22Rv1 (cell line): ENCODE data around the gene EXOC4.

ENCODE experiments used
- H3K27ac ChIP-seq: fragments of 450-650 bp; 2 replicates; pipeline ENCODE4 v1.5.1; 2017
- ZFX ChIP-seq: fragments of 450-650 bp; IDR thresholded peaks from 2 replicates; pipeline ENCODE4 v1.6.1; 2017; ENCODE audit warnings: antibody characterized with exemption, borderline replicate concordance
- TF ChIP-seq, protein P1 (sequence below): fragments of 450-650 bp; IDR thresholded peaks from 2 replicates; pipeline ENCODE4 v1.5.1; 2017; ENCODE audit warnings: mild to moderate bottlenecking

The EXOC4 gene

DNA sequence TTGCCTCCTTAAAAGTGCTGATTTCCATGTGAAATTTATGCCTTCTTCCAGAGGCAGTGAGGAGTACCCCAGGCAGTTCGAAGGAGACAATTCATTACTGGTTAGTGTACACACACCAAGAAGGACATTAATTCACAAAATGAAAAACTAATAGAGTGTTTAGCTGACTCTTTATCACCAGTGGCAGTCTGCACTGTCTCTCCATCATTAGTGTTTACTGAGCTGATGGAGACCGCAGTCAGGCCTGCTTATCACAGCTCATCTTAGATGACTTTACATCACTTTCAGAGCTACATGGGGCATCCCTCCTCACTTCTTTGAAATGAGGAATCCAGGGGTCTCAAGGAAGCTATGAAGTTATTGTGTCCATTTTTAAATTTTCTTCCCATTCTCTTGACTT is 718.7 kb downstream of the EXOC4 start:
- no peak overlapping the region for H3K27ac ChIP-seq
- no peak for TF ChIP-seq ZFX
- TF ChIP-seq, protein P1, sequence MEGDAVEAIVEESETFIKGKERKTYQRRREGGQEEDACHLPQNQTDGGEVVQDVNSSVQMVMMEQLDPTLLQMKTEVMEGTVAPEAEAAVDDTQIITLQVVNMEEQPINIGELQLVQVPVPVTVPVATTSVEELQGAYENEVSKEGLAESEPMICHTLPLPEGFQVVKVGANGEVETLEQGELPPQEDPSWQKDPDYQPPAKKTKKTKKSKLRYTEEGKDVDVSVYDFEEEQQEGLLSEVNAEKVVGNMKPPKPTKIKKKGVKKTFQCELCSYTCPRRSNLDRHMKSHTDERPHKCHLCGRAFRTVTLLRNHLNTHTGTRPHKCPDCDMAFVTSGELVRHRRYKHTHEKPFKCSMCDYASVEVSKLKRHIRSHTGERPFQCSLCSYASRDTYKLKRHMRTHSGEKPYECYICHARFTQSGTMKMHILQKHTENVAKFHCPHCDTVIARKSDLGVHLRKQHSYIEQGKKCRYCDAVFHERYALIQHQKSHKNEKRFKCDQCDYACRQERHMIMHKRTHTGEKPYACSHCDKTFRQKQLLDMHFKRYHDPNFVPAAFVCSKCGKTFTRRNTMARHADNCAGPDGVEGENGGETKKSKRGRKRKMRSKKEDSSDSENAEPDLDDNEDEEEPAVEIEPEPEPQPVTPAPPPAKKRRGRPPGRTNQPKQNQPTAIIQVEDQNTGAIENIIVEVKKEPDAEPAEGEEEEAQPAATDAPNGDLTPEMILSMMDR = no peak

DNA sequence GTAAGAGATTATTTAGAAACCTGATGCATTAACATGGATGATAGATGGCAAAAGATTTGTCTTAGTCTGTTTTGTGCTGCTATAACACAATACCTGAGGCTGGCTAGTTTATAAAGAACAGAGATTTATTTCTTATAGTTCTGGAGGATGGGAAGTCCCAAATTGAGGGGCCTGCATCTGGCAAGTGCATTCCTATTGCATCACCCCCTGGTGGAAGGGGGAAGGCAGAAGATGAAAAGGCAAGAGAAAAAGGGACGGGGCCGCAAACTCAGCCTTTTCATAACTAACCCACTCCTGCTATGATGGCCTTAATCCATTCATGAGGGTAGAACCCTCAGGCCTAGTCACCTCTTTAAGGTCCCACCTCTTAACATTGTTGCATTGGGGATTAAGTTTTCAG is 720.8 kb downstream of the EXOC4 start:
- no peak overlapping the region for H3K27ac ChIP-seq
- TF ChIP-seq, protein P1 = no peak
- TF ChIP-seq ZFX = no peak

DNA sequence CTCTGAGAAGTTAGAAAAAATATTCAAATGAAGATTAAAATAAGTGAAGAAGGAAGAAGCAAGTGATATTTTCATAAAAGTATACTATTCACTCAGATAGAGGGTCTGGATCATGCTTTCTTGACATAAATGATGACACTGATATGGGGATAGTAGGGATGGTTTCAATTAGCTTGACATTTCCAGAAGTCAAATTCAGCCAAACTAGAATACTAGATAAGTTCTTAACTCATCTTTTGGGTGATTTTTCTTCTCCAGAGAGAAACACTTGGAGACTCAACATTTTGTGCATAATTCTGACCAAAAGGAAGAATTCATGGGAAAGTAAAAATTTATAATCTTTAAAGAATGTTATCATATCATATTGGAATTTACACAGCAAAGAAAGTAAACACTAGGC is 722.3 kb downstream of the EXOC4 start:
- TF ChIP-seq, protein P1 = no peak
- no peak for TF ChIP-seq ZFX
- H3K27ac ChIP-seq = no peak overlapping the region

DNA sequence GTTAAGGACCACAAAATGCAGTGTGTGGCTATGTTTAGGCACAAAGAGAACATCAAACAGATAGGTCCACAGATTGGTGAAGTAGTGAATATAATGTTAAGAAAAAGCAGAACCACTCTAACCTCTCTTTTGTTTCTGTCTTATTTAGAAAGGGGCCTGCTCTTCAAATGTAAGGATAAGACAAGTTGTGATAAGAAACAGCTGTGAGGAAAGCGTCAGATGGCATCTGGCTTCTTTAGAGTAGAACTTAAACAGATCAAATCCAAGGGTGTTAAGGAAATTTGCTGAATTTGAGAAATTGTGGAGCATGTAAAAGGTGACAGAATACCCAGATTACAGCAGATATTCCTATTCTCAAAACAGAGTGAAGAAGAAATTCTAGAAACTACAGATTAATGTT is 723.3 kb downstream of the EXOC4 start:
- TF ChIP-seq ZFX = no peak
- TF ChIP-seq, protein P1 = no peak
- H3K27ac ChIP-seq = no peak overlapping the region

DNA sequence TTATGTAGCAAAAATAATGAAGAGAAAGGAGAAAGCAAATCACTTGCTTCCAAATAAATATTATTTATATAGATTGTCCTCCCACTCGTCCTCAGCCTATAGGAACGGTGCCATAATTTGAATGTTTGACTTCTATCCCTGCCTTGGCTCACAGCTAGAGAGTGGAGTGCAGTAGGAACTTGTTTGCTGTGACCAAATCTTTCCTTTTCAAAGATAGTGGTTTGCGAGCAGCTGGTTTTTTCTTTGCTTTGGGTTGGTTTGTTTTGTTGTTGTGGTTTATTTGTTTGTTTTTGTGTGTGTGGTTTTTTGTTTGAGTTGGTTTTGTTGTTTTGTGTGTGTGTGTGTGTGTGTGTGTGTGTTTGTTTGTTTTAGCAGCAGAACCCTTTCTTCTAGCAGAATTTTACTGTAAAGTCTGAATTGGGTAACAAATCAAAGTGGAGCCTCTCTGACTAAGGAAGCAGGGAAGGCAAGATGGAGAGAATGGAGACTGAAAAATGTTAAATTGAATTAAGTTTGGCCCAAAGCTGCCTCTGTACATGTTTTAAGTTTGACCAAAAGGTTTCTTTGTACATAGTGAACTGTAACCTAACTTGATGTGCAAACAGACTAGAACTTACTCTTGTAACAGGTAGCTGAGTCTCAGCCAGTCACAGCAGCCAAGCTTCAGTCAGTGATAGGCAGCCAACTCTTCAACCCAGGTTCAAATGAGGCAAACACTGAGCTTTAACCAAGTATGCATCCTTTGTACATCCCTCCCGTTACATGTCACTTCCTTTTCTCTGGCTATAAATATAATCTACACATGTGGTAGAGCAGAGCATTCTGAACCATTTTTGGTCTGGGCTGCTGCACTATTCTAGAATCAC is 724.8 kb downstream of the EXOC4 start:
- H3K27ac ChIP-seq = no peak overlapping the region
- TF ChIP-seq, protein P1 = no peak
- no peak for TF ChIP-seq ZFX

DNA sequence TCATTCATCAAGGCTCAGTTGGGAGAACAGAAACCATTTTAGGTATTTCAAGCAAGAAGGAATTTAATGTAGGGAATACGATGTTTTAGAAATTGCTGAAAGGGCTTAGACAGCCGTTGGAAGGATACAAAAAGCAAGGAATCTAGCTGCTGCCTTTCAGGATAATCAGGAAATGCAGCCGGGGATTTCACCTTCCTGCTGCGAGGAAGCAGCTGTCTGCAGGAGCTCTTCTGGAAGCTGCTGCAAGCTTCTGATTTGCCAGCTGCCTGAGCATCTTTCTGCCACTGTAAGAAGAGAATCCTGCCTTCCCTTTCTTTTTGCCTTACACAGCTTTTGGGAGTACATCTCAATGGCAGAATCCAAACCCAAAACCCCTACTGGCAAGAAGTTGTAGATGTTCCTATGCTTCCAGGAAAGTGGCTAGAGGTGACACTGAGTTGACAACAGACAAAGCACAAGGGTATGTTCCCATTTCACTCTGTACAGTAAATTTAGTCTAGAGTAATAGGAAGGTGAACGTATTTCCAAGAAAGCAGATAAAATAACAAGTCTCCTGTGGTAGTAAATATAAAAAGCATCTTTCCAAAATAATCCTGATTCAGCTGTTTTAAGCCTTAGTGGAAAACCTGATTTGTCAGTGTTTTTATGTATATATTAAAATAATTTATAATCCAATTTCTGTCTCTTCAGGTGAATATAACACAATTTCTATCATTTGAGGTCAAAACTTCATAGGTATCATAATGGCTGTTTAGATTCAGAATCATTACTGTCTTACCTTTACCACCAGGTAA is 725.8 kb downstream of the EXOC4 start:
- TF ChIP-seq ZFX = no peak
- TF ChIP-seq, protein P1 = no peak
- H3K27ac ChIP-seq = no peak overlapping the region

DNA sequence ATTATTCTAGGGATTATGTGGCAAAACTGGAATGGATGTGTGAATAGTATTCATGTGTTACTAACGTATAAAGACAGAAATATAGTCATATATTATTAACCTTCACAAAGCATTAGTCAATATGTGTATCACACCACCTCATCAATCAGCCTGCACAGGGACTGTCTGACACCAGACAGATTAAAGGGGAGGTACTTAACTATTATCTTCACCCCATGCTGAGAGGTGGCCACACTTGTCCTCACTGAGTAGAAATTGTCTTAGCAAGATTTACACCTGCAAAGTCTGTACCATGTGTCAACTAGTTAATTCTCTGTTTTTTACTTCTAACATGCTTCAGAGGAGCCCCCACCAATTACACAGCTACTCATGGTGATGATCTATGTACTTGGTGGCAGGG is 727.9 kb downstream of the EXOC4 start:
- TF ChIP-seq, protein P1 = no peak
- TF ChIP-seq ZFX = no peak
- H3K27ac ChIP-seq = no peak overlapping the region
